ENCODE results near the gene CDKAL1. TPM values are rescaled to one million over a fixed set of nuclear protein-coding genes. Genes with fewer than 3 reads are reported as not detected.

CDKAL1 gene
- total and polyA plus RNA-seq, 2 of the 8 experiments (the other 6 are each of a cell fraction or from before 2014, with no cell fraction given) = 8.4 to 24.6 TPM

DNA sequence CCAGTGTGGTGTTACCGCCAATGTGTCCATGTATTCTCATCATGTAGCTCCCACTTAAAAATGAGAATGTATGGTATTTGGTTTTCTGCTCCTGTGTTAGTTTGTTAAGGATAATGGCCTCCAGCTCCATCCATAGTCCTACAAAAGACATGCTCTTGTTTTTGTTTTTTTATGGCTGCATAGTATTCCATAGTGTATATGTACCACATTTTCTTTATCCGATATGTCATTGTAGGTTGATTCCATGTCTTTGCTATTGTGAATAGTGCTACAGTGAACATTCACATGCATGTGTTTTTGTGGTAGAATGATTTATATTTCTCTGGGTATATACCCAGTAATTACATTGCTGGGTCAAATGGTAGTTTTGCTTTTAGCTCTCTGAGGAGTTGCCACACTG is 207.2 kb downstream of the CDKAL1 start:
- H2AK5ac ChIP-seq (ENCODE audit: low read depth, low read length) = no peak overlapping the region
- no peak overlapping the region for H4K5ac ChIP-seq (ENCODE audit: insufficient read length, low read depth, low read length)
- ChIA-PET POLR2A (ENCODE audit: partially characterized antibody) (no interaction called here), CTCF (ENCODE audit: partially characterized antibody) (interaction anchor here (0.9 kb wide), 1 partner anchor 18 kb away, joined by 4 read pairs; no protein-coding TSS in a partner anchor)
- no peaks in the 10 kb centered on the region for H3K23me2 ChIP-seq (ENCODE audit: low read depth, low read length)
- H3K79me1 ChIP-seq (ENCODE audit: low read depth, low read length) = no peaks in the 10 kb centered on the region
- H3K27ac ChIP-seq (ENCODE audit: low read depth, low read length) = no peak overlapping the region
- no peak overlapping the region for H2BK20ac ChIP-seq (ENCODE audit: low read length)
- H2BK15ac ChIP-seq (ENCODE audit: low read length) = no peak overlapping the region
- FAIRE-seq (no peak), DNase-seq (ENCODE audit: low read depth in 1 of 2, low spot score in 2 of 2) (no peak)
- no peak overlapping the region for H3K14ac ChIP-seq (ENCODE audit: insufficient read length)
- H3K9me3 ChIP-seq (ENCODE audit: insufficient read depth in 2 of 2, low read depth in 1 of 2, low read length in 1 of 2) = no peaks in the 10 kb centered on the region
- no peak overlapping the region for H3K4me3 ChIP-seq (ENCODE audit: extremely low read depth in 1 of 4, insufficient read depth in 2 of 4, low read depth in 3 of 4, low read length in 4 of 4)
- no peak overlapping the region for H3K56ac ChIP-seq (replicated peaks; ENCODE audit: insufficient read length, low read depth, low read length)
- no peak overlapping the region for H3K9ac ChIP-seq (replicated peaks in 1 of 4; ENCODE audit: extremely low read depth in 1 of 4, low read depth in 3 of 4, low read length in 3 of 4)
- no peak overlapping the region for H4K8ac ChIP-seq (ENCODE audit: extremely low read depth, insufficient read depth, low read length)
- no peaks in the 10 kb centered on the region for H3K4me1 ChIP-seq (replicated peaks in 1 of 4; ENCODE audit: control insufficient read depth in 3 of 4, insufficient read depth in 4 of 4, low read length in 3 of 4)
- no peak overlapping the region for H3K4me2 ChIP-seq (ENCODE audit: insufficient read depth in 1 of 2, low read depth in 2 of 2, low read length in 2 of 2)
- no peaks in the 10 kb centered on the region for H4K20me1 ChIP-seq (replicated peaks in 1 of 2; ENCODE audit: control insufficient read depth in 1 of 2, insufficient read depth in 2 of 2, low read length in 2 of 2)
- H3K23ac ChIP-seq (ENCODE audit: insufficient read length) = no peak overlapping the region
- no peak overlapping the region for H2BK12ac ChIP-seq (ENCODE audit: low read depth, low read length)
- H3K36me3 ChIP-seq (ENCODE audit: control insufficient read depth in 2 of 4, insufficient read depth in 4 of 4, low read length in 3 of 4) = no peaks in the 10 kb centered on the region
- H4K91ac ChIP-seq (replicated peaks; ENCODE audit: insufficient read length, low read length) = no peak overlapping the region
- H3K27me3 ChIP-seq (replicated peaks in 1 of 4; ENCODE audit: control insufficient read depth in 3 of 4, extremely low read depth in 1 of 4, insufficient read depth in 3 of 4, low read length in 3 of 4) = no peaks in the 10 kb centered on the region
- no peak overlapping the region for H3K18ac ChIP-seq (ENCODE audit: extremely low read depth, low read length)
- no peak overlapping the region for H2AFZ ChIP-seq (ENCODE audit: low read length)
- H2BK5ac ChIP-seq (ENCODE audit: low read depth, low read length) = no peak overlapping the region
- 96% methylated on average over 2 of the region's 2 CpGs; no CpG with 5 or more reads in 1 of the 2 experiments for WGBS, 2 experiments (ENCODE audit: extremely low coverage in 1 of 2, insufficient coverage in 1 of 2, insufficient read length in 1 of 2, insufficient replicate concordance in 2 of 2, low coverage in 1 of 2, low lambda C conversion rate in 2 of 2, missing lambda C conversion rate in 1 of 2)
- H3K79me2 ChIP-seq (ENCODE audit: control insufficient read depth in 1 of 2, insufficient read depth in 2 of 2, low read length in 2 of 2) = no peaks in the 10 kb centered on the region
- no peak overlapping the region for H2BK120ac ChIP-seq (replicated peaks; ENCODE audit: low read depth, low read length)
- H3K4ac ChIP-seq (replicated peaks; ENCODE audit: insufficient read length, low read depth, low read length) = no peak overlapping the region
- TF ChIP-seq JUND (IDR thresholded peaks at IDR 0.05; ENCODE audit: low read length) = no peak
- no peak for TF ChIP-seq RFX5 (IDR thresholded peaks at IDR 0.05; ENCODE audit: borderline replicate concordance, low read depth, low read length)
- TF ChIP-seq SP4 (IDR thresholded peaks at IDR 0.05; ENCODE audit: low read length) = no peak
- TF ChIP-seq POLR2AphosphoS5 (IDR thresholded peaks at IDR 0.05; ENCODE audit: low read depth, low read length) = no peak

Data from H1 (cell line).